Astrocyte (in vitro differentiated cells and primary cell): ENCODE results near the gene SIRT6. TPM values are rescaled to one million over a fixed set of nuclear protein-coding genes. Genes with fewer than 3 reads are reported as not detected.

Source experiments
- DNase-seq: peaks from one replicate; pipeline ENCODE4 v3.0.0-alpha.2; 2010; ENCODE audit warnings: low read depth
- FAIRE-seq: peaks from 2 replicates; lab custom pipeline; 2011; peaks lifted over from hg19 to GRCh38; lab: Jason Lieb, UNC
- H2AFZ ChIP-seq: 2 replicates; pipeline ENCODE4 v1.6.0; 2012; ENCODE audit warnings: low read depth, low read length, inconsistent platforms
- H3K27ac ChIP-seq: 2 replicates; pipeline ENCODE4 v1.5.1; 2011; ENCODE audit warnings: low read depth, low read length, inconsistent platforms
- H3K27me3 ChIP-seq: 2 replicates; pipeline ENCODE4 v1.6.0; 2011; ENCODE audit warnings: low read length, inconsistent platforms; ENCODE audit not compliant: insufficient read depth
- H3K36me3 ChIP-seq: 2 replicates; pipeline ENCODE4 v1.5.1; 2011; ENCODE audit warnings: low read length, inconsistent platforms; ENCODE audit not compliant: insufficient read depth
- H3K4me1 ChIP-seq: 2 replicates; pipeline ENCODE4 v1.5.1; 2011; ENCODE audit warnings: low read length, inconsistent platforms; ENCODE audit not compliant: insufficient read depth
- H3K4me2 ChIP-seq: 2 replicates; pipeline ENCODE4 v1.6.0; 2012; ENCODE audit warnings: low read length, inconsistent platforms
- H3K4me3 ChIP-seq: 2 replicates; pipeline ENCODE4 v1.5.1; 2011; ENCODE audit warnings: low read depth, mild to moderate bottlenecking, low read length, inconsistent platforms; ENCODE audit not compliant: insufficient read depth
- H3K79me2 ChIP-seq: 2 replicates; pipeline ENCODE4 v1.6.0; 2012; ENCODE audit warnings: mild to moderate bottlenecking, low read length, inconsistent platforms; ENCODE audit not compliant: insufficient read depth
- H3K9ac ChIP-seq: 2 replicates; pipeline ENCODE4 v1.6.0; 2012; ENCODE audit warnings: mild to moderate bottlenecking, low read length, inconsistent platforms
- H3K9me3 ChIP-seq: 2 replicates; pipeline ENCODE4 v1.5.1; 2012; ENCODE audit warnings: low read depth, mild to moderate bottlenecking, low read length, inconsistent platforms; ENCODE audit not compliant: insufficient read depth
- H4K20me1 ChIP-seq: 2 replicates; pipeline ENCODE4 v1.6.0; 2012; ENCODE audit warnings: low read length, inconsistent platforms; ENCODE audit not compliant: insufficient read depth
- H3K27ac Mint-ChIP-seq: one replicate; pipeline ENCODE4 v1.8.0; 2021; ENCODE audit warnings: mild to moderate bottlenecking, mixed read lengths; ENCODE audit not compliant: unreplicated experiment
- H3K27me3 Mint-ChIP-seq: one replicate; pipeline ENCODE4 v1.8.0; 2021; ENCODE audit warnings: low read depth, mixed read lengths; ENCODE audit not compliant: unreplicated experiment
- H3K36me3 Mint-ChIP-seq: one replicate; pipeline ENCODE4 v1.8.0; 2021; ENCODE audit warnings: low read depth, mixed read lengths; ENCODE audit not compliant: unreplicated experiment
- H3K4me1 Mint-ChIP-seq: one replicate; pipeline ENCODE4 v1.8.0; 2021; ENCODE audit warnings: low read depth, mixed read lengths; ENCODE audit not compliant: unreplicated experiment
- H3K4me3 Mint-ChIP-seq: one replicate; pipeline ENCODE4 v1.8.0; 2021; ENCODE audit warnings: mild to moderate bottlenecking, moderate library complexity, mixed read lengths; ENCODE audit not compliant: unreplicated experiment
- H3K9me3 Mint-ChIP-seq: one replicate; pipeline ENCODE4 v1.8.0; 2021; ENCODE audit warnings: mild to moderate bottlenecking, mixed read lengths; ENCODE audit not compliant: unreplicated experiment
- CTCF ChIP-seq: IDR thresholded peaks from 2 replicates; pipeline ENCODE4 v1.5.1; 2011; ENCODE audit warnings: low read depth, mild to moderate bottlenecking, inconsistent platforms, low read length, moderate library complexity; ENCODE audit not compliant: insufficient read depth
- EZH2 ChIP-seq: IDR thresholded peaks from 2 replicates; pipeline ENCODE4 v1.6.1; 2012; ENCODE audit warnings: mild to moderate bottlenecking, low read length, inconsistent platforms; ENCODE audit not compliant: insufficient read depth
- total RNA-seq: library from RNA; stranded (reverse); gene quantifications from 2 replicates; pipeline ENCODE4 v1.2.1, GENCODE V29; 2021

Gene SIRT6
- total RNA-seq, 1 donor from 2014 or later: 29.2 TPM

GRCh38 chr19:4217429-4218264 lies 35.3 kb upstream of the SIRT6 start:
- H3K9ac ChIP-seq: no peak overlapping the region
- H3K27ac ChIP-seq: no peak overlapping the region
- H3K4me1 Mint-ChIP-seq: peaks cover under 1% of the 10 kb centered on the region
- H3K79me2 ChIP-seq: no peaks in the 10 kb centered on the region
- H3K36me3 ChIP-seq: no peaks in the 10 kb centered on the region
- no peak overlapping the region for H3K27ac Mint-ChIP-seq
- peaks cover 3% of the 10 kb centered on the region for H3K27me3 ChIP-seq
- H3K4me2 ChIP-seq: no peak overlapping the region
- DNase-seq (no peak), FAIRE-seq (no peak)
- peaks cover 2% of the 10 kb centered on the region for H3K36me3 Mint-ChIP-seq
- H3K4me1 ChIP-seq: no peaks in the 10 kb centered on the region
- no peak overlapping the region for H3K4me3 ChIP-seq
- H4K20me1 ChIP-seq: no peaks in the 10 kb centered on the region
- H2AFZ ChIP-seq: no peak overlapping the region
- H3K27me3 Mint-ChIP-seq: no peaks in the 10 kb centered on the region
- no peaks in the 10 kb centered on the region for H3K9me3 ChIP-seq
- no peak overlapping the region for H3K4me3 Mint-ChIP-seq
- TF ChIP-seq EZH2 (no peak), CTCF (no peak)
- peaks cover 1% of the 10 kb centered on the region for H3K9me3 Mint-ChIP-seq

- Histone ChIP-seq H3K9me3 (no peaks in the 10 kb centered on the region), H3K27me3 (peaks cover 3% of the 10 kb centered on the region), H3K27ac (no peak overlapping the region), H3K36me3 (no peaks in the 10 kb centered on the region), H3K4me3 (no peak overlapping the region), H3K79me2 (no peaks in the 10 kb centered on the region), H4K20me1 (no peaks in the 10 kb centered on the region), H2AFZ (no peak overlapping the region), H3K9ac (no peak overlapping the region), H3K4me2 (no peak overlapping the region), H3K4me1 (no peaks in the 10 kb centered on the region)
- H3K27me3 Mint-ChIP-seq: no peaks in the 10 kb centered on the region
- peaks cover 6% of the 10 kb centered on the region for H3K4me1 Mint-ChIP-seq
- no peak overlapping the region for H3K4me3 Mint-ChIP-seq
- H3K27ac Mint-ChIP-seq: no peak overlapping the region
- TF ChIP-seq EZH2 (no peak), CTCF (no peak)
- H3K36me3 Mint-ChIP-seq: peaks cover 2% of the 10 kb centered on the region
- peaks cover 1% of the 10 kb centered on the region for H3K9me3 Mint-ChIP-seq
- FAIRE-seq (no peak), DNase-seq (no peak)
Observed at GRCh38 chr19:4216846-4217245, 34.5 kb upstream of the SIRT6 start.

GRCh38 chr19:4215807-4216206 lies 33.4 kb upstream of the SIRT6 start:
- no peaks in the 10 kb centered on the region for H3K36me3 ChIP-seq
- no peak overlapping the region for H3K9ac ChIP-seq
- FAIRE-seq (no peak), DNase-seq (no peak)
- peaks cover 2% of the 10 kb centered on the region for H3K36me3 Mint-ChIP-seq
- H3K27me3 ChIP-seq: peaks cover 3% of the 10 kb centered on the region
- H3K9me3 ChIP-seq: no peaks in the 10 kb centered on the region
- no peak overlapping the region for H3K27ac ChIP-seq
- no peaks in the 10 kb centered on the region for H3K27me3 Mint-ChIP-seq
- H3K79me2 ChIP-seq: no peaks in the 10 kb centered on the region
- no peak overlapping the region for H3K4me3 Mint-ChIP-seq
- H3K4me1 ChIP-seq: no peaks in the 10 kb centered on the region
- H3K4me2 ChIP-seq: no peak overlapping the region
- H3K9me3 Mint-ChIP-seq: peaks cover 1% of the 10 kb centered on the region
- H2AFZ ChIP-seq: no peak overlapping the region
- peaks cover 6% of the 10 kb centered on the region for H3K4me1 Mint-ChIP-seq
- TF ChIP-seq EZH2: no peak
- TF ChIP-seq CTCF: no peak
- H3K27ac Mint-ChIP-seq: no peak overlapping the region
- H4K20me1 ChIP-seq: no peaks in the 10 kb centered on the region
- no peak overlapping the region for H3K4me3 ChIP-seq
